IMR-90 (cell line): ENCODE measurements around the gene GADL1. TPM values are rescaled to one million over a fixed set of nuclear protein-coding genes. Genes with fewer than 3 reads are reported as not detected.

Experiments used
- ATAC-seq: fragments of 200-7000 bp; cut with Tn5 transposase; 2 replicates; pipeline ENCODE4 v1.9.1; 2020; ENCODE audit warnings: low read depth, mild to moderate bottlenecking, moderate library complexity
- BruUV-seq: library from RNA; stranded (reverse); fragments of 400-500 nt; replicated peaks from 2 replicates; lab custom pipeline; 2021; lab: Mats Ljungman, UMichigan
- CTCF ChIA-PET: fragments of 300-600 bp; formaldehyde crosslinking; extraction: SDS; loops from one replicate; lab custom pipeline; 2021; ENCODE audit warnings: antibody characterized with exemption; lab: Yijun Ruan, JAX
- POLR2A ChIA-PET: fragments of 300-600 bp; sonication (Branson Sonifier 250); formaldehyde crosslinking; loops from one replicate; lab custom pipeline; 2022; ENCODE audit warnings: antibody characterized with exemption; ENCODE audit not compliant: unreplicated experiment; lab: Charles Lee
- DNase-seq: peaks from one replicate; pipeline ENCODE4 v3.0.0; 2013
- H2AFZ ChIP-seq: replicated peaks from 2 replicates; pipeline ENCODE3; 2013; ENCODE audit warnings: low read length, mild to moderate bottlenecking; ENCODE audit not compliant: poor library complexity
- H2AK5ac ChIP-seq: 2 replicates; pipeline ENCODE4 v1.6.1; 2013; ENCODE audit warnings: low read depth, low read length, inconsistent platforms
- H2AK9ac ChIP-seq: replicated peaks from 2 replicates; pipeline ENCODE3; 2013; ENCODE audit warnings: mild to moderate bottlenecking, low read depth, low read length, moderate library complexity; ENCODE audit not compliant: poor library complexity
- H2BK120ac ChIP-seq: 2 replicates; pipeline ENCODE4 v1.6.1; 2013; ENCODE audit warnings: low read depth, low read length, inconsistent platforms
- H2BK15ac ChIP-seq: 3 replicates; pipeline ENCODE4 v1.6.1; 2013; ENCODE audit warnings: low read depth, low read length, inconsistent platforms
- H2BK20ac ChIP-seq: 2 replicates; pipeline ENCODE4 v1.6.1; 2013; ENCODE audit warnings: low read depth, mild to moderate bottlenecking, inconsistent platforms, low read length, moderate library complexity
- H2BK5ac ChIP-seq: 2 replicates; pipeline ENCODE4 v1.6.1; 2013; ENCODE audit warnings: mild to moderate bottlenecking, low read depth, low read length, inconsistent platforms; ENCODE audit not compliant: poor library complexity, severe bottlenecking
- H3K14ac ChIP-seq: replicated peaks from 2 replicates; pipeline ENCODE4 v1.6.1; 2013; ENCODE audit warnings: low read depth, low read length, inconsistent platforms
- H3K18ac ChIP-seq: 2 replicates; pipeline ENCODE4 v1.6.1; 2013; ENCODE audit warnings: low read depth, low read length, control low read depth
- H3K23ac ChIP-seq: 2 replicates; pipeline ENCODE4 v1.6.1; 2013; ENCODE audit warnings: low read depth, low read length, inconsistent platforms
- H3K27ac ChIP-seq: 2 replicates; pipeline ENCODE4 v1.5.1; 2013; ENCODE audit warnings: mild to moderate bottlenecking, control low read depth, low read length; ENCODE audit not compliant: insufficient read depth
- H3K27me3 ChIP-seq: 2 replicates; pipeline ENCODE4 v1.6.1; 2013; ENCODE audit warnings: low read length; ENCODE audit not compliant: control insufficient read depth, insufficient read depth
- H3K36me3 ChIP-seq: 2 replicates; pipeline ENCODE4 v1.6.1; 2013; ENCODE audit warnings: low read length, mixed read lengths; ENCODE audit not compliant: control insufficient read depth, insufficient read depth
- H3K4ac ChIP-seq: 2 replicates; pipeline ENCODE4 v1.6.1; 2013; ENCODE audit warnings: low read depth, low read length, inconsistent platforms
- H3K4me1 ChIP-seq: 2 replicates; pipeline ENCODE4 v1.6.1; 2013; ENCODE audit warnings: low read length, mixed read lengths; ENCODE audit not compliant: control insufficient read depth, insufficient read depth
- H3K4me2 ChIP-seq: 2 replicates; pipeline ENCODE4 v1.6.1; 2013; ENCODE audit warnings: low read depth, mild to moderate bottlenecking, control low read depth, low read length, moderate library complexity
- H3K4me3 ChIP-seq: 2 replicates; pipeline ENCODE4 v1.5.1; 2013; ENCODE audit warnings: low read depth, mild to moderate bottlenecking, control low read depth, low read length, moderate library complexity; ENCODE audit not compliant: insufficient read depth
- H3K56ac ChIP-seq: 2 replicates; pipeline ENCODE4 v1.6.1; 2013; ENCODE audit warnings: low read length, inconsistent platforms; ENCODE audit not compliant: insufficient read depth; ENCODE audit errors: extremely low read depth
- H3K79me1 ChIP-seq, 2 experiments: 2 replicates each; pipeline ENCODE4 v1.6.1; 2013; ENCODE audit warnings: low read length in 2 of 2, inconsistent platforms in 1 of 2, low read depth in 1 of 2
- H3K9ac ChIP-seq: 2 replicates; pipeline ENCODE4 v1.6.1; 2013; ENCODE audit warnings: low read depth, low read length, control low read depth
- H3K9me1 ChIP-seq: 2 replicates; pipeline ENCODE4 v1.6.1; 2013; ENCODE audit warnings: low read length, inconsistent platforms; ENCODE audit not compliant: insufficient read depth
- H3K9me3 ChIP-seq: 2 replicates; pipeline ENCODE4 v1.6.1; 2013; ENCODE audit warnings: low read length; ENCODE audit not compliant: control insufficient read depth, insufficient read depth
- H4K20me1 ChIP-seq: 2 replicates; pipeline ENCODE4 v1.6.1; 2013; ENCODE audit warnings: low read length, inconsistent platforms; ENCODE audit not compliant: insufficient read depth
- H4K5ac ChIP-seq: 2 replicates; pipeline ENCODE4 v1.6.1; 2013; ENCODE audit warnings: mild to moderate bottlenecking, low read depth, low read length, control low read depth
- H4K8ac ChIP-seq, 2 experiments: 2 replicates each; pipeline ENCODE4 v1.6.1; 2013; ENCODE audit warnings: low read depth in 2 of 2, low read length in 2 of 2, control low read depth in 1 of 2, inconsistent platforms in 1 of 2
- H4K91ac ChIP-seq: 2 replicates; pipeline ENCODE4 v1.6.1; 2013; ENCODE audit warnings: low read depth, low read length, inconsistent platforms; ENCODE audit not compliant: insufficient read depth
- CEBPB ChIP-seq: IDR thresholded peaks from 2 replicates; pipeline ENCODE4 v1.6.1; 2012; ENCODE audit warnings: low read depth, low read length, improper control_type of control experiment
- CHD1 ChIP-seq: IDR thresholded peaks from 2 replicates; pipeline ENCODE4 v1.6.1; 2012; ENCODE audit warnings: low read depth, low read length, improper control_type of control experiment
- MAFK ChIP-seq: IDR thresholded peaks from 2 replicates; pipeline ENCODE4 v1.6.1; 2012; ENCODE audit warnings: low read depth, low read length, improper control_type of control experiment
- MAZ ChIP-seq: IDR thresholded peaks from 2 replicates; pipeline ENCODE4 v1.6.1; 2012; ENCODE audit warnings: low read depth, mild to moderate bottlenecking, low read length, improper control_type of control experiment, moderate library complexity, borderline replicate concordance
- MXI1 ChIP-seq: IDR thresholded peaks from 2 replicates; pipeline ENCODE4 v1.6.1; 2012; ENCODE audit warnings: low read depth, mild to moderate bottlenecking, low read length, moderate library complexity, borderline replicate concordance
- NFE2L2 ChIP-seq: fragments of 150-350 bp; IDR thresholded peaks from 2 replicates; pipeline ENCODE4 v1.6.1; 2016; ENCODE audit warnings: low read depth, mild to moderate bottlenecking, low read length
- POLR2A ChIP-seq: IDR thresholded peaks from 2 replicates; pipeline ENCODE4 v1.6.1; 2012; ENCODE audit warnings: mild to moderate bottlenecking, low read depth, low read length
- RAD21 ChIP-seq: IDR thresholded peaks from 2 replicates; pipeline ENCODE4 v1.6.1; 2012; ENCODE audit warnings: low read length, improper control_type of control experiment
- RCOR1 ChIP-seq: IDR thresholded peaks from 2 replicates; pipeline ENCODE4 v1.6.1; 2012; ENCODE audit warnings: mild to moderate bottlenecking, low read length, improper control_type of control experiment; ENCODE audit not compliant: insufficient replicate concordance
- RFX5 ChIP-seq: IDR thresholded peaks from 2 replicates; pipeline ENCODE4 v1.8.0; 2012; ENCODE audit warnings: low read depth, mild to moderate bottlenecking, low read length, moderate library complexity
- SMC3 ChIP-seq: fragments of 150-350 bp; IDR thresholded peaks from 2 replicates; pipeline ENCODE4 v1.6.1; 2016; ENCODE audit warnings: low read depth, mild to moderate bottlenecking, antibody characterized with exemption, low read length, moderate library complexity
- WGBS, 2 experiments: methylation state at CpG; one replicate each; pipeline versions ENCODE4 v1.1.5 to v1.1.7; 2013; ENCODE audit warnings: missing lambda C conversion rate in 2 of 2; ENCODE audit not compliant: insufficient read length in 1 of 2; ENCODE audit errors: extremely low coverage in 2 of 2; 5-methylcytosine and 5-hydroxymethylcytosine counted together
- dilution Hi-C: fragments of 300-500 bp; cut with HindIII; formaldehyde crosslinking; loops from one replicate; pipeline ENCODE4 v1.14.3; 2018; ENCODE audit warnings: low sequenced_read_pairs; ENCODE audit not compliant: unreplicated experiment
- in situ Hi-C: fragments of 300-500 bp; cut with MboI; formaldehyde crosslinking; loops from 3 replicates; pipeline ENCODE4 v1.14.3; 2019; ENCODE audit warnings: low sequenced_read_pairs, inconsistent platforms, mixed read lengths
- intact Hi-C: fragments of 100-400 bp; cut with micrococcal nuclease; formaldehyde crosslinking; loops from 2 replicates; pipeline ENCODE4 v1.10.0; 2022
- polyA plus RNA-seq, 3 experiments: library from polyadenylated mRNA; depleted of rRNA; stranded (reverse); fragments of >200 nt; gene quantifications; 2 replicates each; pipeline ENCODE4 v1.2.3, GENCODE V29; 2012; ENCODE audit warnings: low replicate concordance in 1 of 3
- total RNA-seq: library from RNA; depleted of rRNA; stranded (reverse); fragments of >200 nt; gene quantifications from 2 replicates; pipeline ENCODE4 v1.2.3, GENCODE V29; 2012
- TF ChIP-seq, protein P1 (sequence below): conservative IDR thresholded peaks from 2 replicates; pipeline ENCODE4 v1.5.1; 2012; ENCODE audit warnings: mild to moderate bottlenecking, low read depth, low read length, improper control_type of control experiment
- TF ChIP-seq, protein P2 (sequence below): fragments of 150-350 bp; IDR thresholded peaks from 2 replicates; pipeline ENCODE4 v1.6.1; 2016; ENCODE audit warnings: low read depth, mild to moderate bottlenecking, low read length, moderate library complexity, borderline replicate concordance

The GADL1 gene
- total and polyA plus RNA-seq, 2 of the 4 experiments (the other 2 are of a cell fraction) = not detected

DNA sequence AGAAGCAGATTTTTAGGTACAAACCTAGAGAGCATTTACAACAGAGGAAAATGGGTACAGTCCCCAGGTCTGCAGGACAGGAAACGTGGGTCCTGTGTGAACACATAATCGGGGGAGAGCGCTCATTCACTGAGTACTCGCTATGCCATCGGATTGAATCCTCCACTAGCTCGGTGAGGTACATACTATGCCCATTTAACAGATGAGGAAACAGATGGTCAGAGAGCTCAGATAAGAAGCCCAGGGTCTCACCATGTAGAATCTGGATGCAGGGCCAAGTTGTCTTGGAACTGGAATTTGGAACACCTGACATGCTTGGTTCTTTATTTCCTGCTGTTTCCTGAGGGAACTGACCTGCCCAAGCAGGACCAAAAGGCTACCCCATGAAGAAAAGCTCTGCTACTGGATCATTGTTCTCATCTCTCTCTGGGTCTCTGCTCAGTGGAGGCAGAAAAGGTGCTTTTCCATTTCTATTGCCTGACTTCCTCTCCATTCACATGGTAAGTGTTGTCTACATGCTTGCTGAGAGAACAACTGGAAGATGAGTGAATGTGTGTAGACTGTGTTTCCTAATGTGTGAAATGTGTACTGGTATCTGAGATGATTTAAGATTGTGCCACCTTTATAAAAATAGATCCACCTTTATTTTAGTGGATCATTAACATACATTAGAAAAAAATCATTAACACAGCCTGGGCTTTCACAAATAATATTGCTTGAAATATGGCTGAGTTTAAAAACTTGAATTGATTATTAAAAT, 199.0 kb downstream of the GADL1 start (continued):
- TF ChIP-seq RCOR1 = no peak

DNA sequence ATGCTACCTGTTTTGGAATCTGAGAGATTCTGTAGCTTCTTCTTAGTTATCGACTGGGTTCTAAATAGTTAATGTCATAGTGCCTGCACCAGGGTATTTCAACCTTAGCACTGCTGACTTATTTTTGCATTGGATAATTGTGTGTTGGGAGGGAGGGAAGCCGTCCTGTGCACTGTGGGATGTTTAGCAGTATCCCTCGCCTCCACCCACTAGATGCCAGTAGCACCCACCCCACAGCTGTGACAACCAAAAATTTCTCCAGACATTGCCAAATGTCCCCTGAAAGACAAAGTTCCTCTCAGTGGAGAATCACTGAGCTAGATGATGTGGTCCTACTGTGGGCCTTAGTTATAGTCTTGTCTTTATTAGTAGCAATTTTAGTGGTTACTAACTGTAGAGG, 199.8 kb downstream of the GADL1 start:
- Histone ChIP-seq H3K36me3 (peaks cover 21% of the 10 kb centered on the region), H2BK15ac (no peak overlapping the region)
- POLR2A ChIA-PET = interaction anchor here (0.6 kb wide), 1 partner anchor 81 kb away, joined by 5 read pairs; no protein-coding TSS in a partner anchor
- no peak for TF ChIP-seq MAFK
- TF ChIP-seq, protein P1, sequence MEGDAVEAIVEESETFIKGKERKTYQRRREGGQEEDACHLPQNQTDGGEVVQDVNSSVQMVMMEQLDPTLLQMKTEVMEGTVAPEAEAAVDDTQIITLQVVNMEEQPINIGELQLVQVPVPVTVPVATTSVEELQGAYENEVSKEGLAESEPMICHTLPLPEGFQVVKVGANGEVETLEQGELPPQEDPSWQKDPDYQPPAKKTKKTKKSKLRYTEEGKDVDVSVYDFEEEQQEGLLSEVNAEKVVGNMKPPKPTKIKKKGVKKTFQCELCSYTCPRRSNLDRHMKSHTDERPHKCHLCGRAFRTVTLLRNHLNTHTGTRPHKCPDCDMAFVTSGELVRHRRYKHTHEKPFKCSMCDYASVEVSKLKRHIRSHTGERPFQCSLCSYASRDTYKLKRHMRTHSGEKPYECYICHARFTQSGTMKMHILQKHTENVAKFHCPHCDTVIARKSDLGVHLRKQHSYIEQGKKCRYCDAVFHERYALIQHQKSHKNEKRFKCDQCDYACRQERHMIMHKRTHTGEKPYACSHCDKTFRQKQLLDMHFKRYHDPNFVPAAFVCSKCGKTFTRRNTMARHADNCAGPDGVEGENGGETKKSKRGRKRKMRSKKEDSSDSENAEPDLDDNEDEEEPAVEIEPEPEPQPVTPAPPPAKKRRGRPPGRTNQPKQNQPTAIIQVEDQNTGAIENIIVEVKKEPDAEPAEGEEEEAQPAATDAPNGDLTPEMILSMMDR = no peak
- TF ChIP-seq CHD1 = no peak
- TF ChIP-seq RAD21 = no peak
- TF ChIP-seq POLR2A = no peak
- no peak for TF ChIP-seq NFE2L2
- TF ChIP-seq, protein P2, sequence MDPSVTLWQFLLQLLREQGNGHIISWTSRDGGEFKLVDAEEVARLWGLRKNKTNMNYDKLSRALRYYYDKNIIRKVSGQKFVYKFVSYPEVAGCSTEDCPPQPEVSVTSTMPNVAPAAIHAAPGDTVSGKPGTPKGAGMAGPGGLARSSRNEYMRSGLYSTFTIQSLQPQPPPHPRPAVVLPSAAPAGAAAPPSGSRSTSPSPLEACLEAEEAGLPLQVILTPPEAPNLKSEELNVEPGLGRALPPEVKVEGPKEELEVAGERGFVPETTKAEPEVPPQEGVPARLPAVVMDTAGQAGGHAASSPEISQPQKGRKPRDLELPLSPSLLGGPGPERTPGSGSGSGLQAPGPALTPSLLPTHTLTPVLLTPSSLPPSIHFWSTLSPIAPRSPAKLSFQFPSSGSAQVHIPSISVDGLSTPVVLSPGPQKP = no peak
- no peak for TF ChIP-seq CEBPB
- TF ChIP-seq RFX5 = no peak
- TF ChIP-seq MXI1 = no peak
- TF ChIP-seq MAZ = no peak
- TF ChIP-seq SMC3 = no peak

More for the DNA sequence above, 199.8 kb downstream of the GADL1 start:
- no peak overlapping the region for H3K56ac ChIP-seq
- H3K4me1 ChIP-seq = no peaks in the 10 kb centered on the region; the same call in 1 of the 2 replicates
- intact Hi-C loops (loop anchor here (5.0 kb wide), 3 partner anchors 58 to 372 kb away; no protein-coding TSS in a partner anchor), in situ Hi-C loops (loop anchor here (5.0 to 10.0 kb wide), 2 partner anchors 587 to 660 kb away; no protein-coding TSS in a partner anchor), dilution Hi-C loops (no loop called here)
- H3K79me1 ChIP-seq = peaks cover 5 to 6% of the 10 kb centered on the region in 2 experiments; a peak in 1 of 4 replicates
- H4K91ac ChIP-seq = no peak overlapping the region
- no peaks in the 10 kb centered on the region for H4K20me1 ChIP-seq
- H3K9ac ChIP-seq = no peak overlapping the region
- no peak overlapping the region for H3K4ac ChIP-seq
- no peak overlapping the region for H3K27ac ChIP-seq
- no peak overlapping the region for H2BK120ac ChIP-seq
- DNase-seq = no peak
- no peak overlapping the region for H2BK5ac ChIP-seq
- no peak overlapping the region for H2AK5ac ChIP-seq
- BruUV-seq = no TSS peak
- H2AK9ac ChIP-seq = no peak overlapping the region
- no peak overlapping the region for H3K4me2 ChIP-seq
- no peak overlapping the region for H3K14ac ChIP-seq
- ATAC-seq = no peak
- H3K23ac ChIP-seq = no peak overlapping the region
- CTCF ChIA-PET = interaction anchor here (0.6 to 1.8 kb wide), 3 partner anchors 57 to 375 kb away, joined by 3 to 7 read pairs (median 4); no protein-coding TSS in a partner anchor
- H3K9me3 ChIP-seq = no peaks in the 10 kb centered on the region
- H3K4me3 ChIP-seq = no peak overlapping the region
- no peaks in the 10 kb centered on the region for H3K27me3 ChIP-seq
- no peak overlapping the region for H2BK20ac ChIP-seq
- H4K5ac ChIP-seq = no peak overlapping the region
- H2AFZ ChIP-seq = no peak overlapping the region
- no CpG with 5 or more reads among the region's 3 CpGs for WGBS, 2 experiments
- no peaks in the 10 kb centered on the region for H3K9me1 ChIP-seq
- H4K8ac ChIP-seq = no peak overlapping the region
- no peak overlapping the region for H3K18ac ChIP-seq
